Retina (tissue), 1 donor: ENCODE results near the gene NFKBIZ.

ENCODE experiments used
- DNase-seq: peaks from one replicate; pipeline ENCODE4 v3.0.0-alpha.2; 2016

NFKBIZ gene, protein sequence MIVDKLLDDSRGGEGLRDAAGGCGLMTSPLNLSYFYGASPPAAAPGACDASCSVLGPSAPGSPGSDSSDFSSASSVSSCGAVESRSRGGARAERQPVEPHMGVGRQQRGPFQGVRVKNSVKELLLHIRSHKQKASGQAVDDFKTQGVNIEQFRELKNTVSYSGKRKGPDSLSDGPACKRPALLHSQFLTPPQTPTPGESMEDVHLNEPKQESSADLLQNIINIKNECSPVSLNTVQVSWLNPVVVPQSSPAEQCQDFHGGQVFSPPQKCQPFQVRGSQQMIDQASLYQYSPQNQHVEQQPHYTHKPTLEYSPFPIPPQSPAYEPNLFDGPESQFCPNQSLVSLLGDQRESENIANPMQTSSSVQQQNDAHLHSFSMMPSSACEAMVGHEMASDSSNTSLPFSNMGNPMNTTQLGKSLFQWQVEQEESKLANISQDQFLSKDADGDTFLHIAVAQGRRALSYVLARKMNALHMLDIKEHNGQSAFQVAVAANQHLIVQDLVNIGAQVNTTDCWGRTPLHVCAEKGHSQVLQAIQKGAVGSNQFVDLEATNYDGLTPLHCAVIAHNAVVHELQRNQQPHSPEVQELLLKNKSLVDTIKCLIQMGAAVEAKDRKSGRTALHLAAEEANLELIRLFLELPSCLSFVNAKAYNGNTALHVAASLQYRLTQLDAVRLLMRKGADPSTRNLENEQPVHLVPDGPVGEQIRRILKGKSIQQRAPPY

DNA sequence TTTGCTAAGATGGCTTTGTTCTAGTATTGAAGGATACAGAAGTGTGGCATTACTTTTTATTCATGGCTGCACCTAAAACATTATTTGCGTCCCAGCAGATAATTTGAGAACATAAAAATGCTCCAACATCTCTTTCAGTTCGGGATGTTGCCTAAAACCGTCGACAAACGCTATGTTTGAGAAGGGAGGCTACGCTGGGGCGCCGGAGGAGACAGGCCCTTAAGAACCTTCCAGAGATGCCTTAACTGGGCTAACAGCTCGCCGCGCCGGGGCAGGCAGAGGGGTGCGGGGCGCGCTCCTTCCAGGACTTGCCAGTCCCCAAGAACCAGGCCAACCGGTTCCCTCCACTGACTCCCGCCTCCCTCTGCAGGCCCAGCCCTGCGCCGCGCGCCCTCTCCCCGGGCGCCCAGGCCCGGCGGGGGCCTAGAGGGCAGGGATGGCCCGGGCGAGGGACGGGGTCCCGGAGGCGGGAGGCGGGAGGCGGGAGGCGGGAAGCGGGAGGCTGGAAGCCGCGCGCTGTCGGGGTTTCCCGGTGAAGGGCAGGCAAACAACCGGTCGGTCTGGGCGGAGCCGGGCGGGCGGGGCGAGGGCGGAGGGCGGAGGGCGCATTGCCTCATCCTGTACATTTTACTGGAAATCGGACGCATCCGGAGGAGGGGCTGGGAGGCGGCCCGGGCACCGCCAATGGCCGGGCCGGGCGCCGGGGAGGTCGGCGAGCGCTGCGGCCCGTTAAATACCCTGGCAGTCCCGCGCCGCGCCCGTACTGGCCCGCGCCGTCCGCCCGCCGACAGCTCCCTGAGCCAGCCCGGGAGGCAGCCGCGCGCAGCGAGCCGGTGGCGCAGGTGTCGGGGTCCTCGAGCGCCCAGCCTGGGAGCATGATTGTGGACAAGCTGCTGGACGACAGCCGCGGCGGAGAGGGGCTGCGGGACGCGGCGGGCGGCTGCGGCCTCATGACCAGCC is at the start of gene NFKBIZ:
NFKBIZ (plus strand) TSS at position 761 of the 960 bp plus-strand sequence; CDS start at position 876, 115 bp downstream.
- DNase-seq, result peak; percentile 83

DNA sequence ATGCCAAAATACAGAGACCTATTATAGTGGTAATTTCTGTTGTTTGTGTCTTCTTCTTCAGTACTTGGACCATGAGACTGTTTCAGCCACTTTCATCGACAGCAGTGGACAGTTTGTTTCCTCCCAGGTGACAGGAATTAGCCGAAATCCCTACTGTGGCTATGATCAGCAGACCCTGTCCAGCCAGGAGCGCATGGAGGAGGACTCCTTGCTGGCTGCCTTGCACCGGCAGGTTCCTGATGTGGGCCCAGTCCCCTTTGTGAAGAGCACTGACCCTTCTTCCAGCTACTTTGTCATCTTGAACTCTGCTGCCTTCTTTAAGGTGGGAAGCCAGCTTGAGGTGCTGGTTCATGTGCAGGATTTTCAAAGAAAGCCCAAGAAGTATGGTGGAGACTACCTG is 48.1 kb upstream of the NFKBIZ start:
- no peak for DNase-seq

GRCh38 chr3:101802179-101802578 is 47.1 kb upstream of the NFKBIZ start:
- DNase-seq, result no peak

DNA sequence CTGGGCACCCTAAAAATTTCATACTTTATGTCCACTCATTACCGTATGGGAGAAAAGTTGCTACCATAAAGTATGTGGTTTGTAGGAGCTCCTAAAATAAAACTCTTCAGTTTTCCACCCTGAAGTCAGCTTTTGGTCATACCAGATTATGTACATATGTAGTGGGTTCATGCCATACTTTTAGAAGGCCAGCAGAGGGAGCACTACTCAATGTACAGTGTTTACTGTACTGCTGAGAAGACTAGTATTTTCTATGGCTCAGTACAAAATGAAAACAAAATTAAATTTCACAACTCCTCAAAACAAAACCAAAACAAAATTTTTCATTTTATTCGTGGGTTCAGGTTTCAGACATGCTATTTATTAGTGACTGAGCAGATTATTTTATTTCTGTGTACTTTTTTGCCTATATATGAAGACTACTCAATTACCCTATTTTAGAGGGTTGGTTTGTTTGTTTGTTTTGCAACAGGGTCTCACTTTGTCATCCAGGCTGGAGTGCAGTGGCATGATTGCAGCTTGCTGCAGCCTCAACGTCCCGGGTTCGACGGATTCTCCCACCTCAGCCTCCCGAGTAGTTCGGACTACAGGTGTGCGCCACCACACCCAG is 46.0 kb upstream of the NFKBIZ start:
- peak; percentile 27 for DNase-seq

GRCh38 chr3:101803939-101804338 is 45.4 kb upstream of the NFKBIZ start:
- no peak for DNase-seq

GRCh38 chr3:101806491-101806890 is 42.8 kb upstream of the NFKBIZ start:
- no peak for DNase-seq

DNA sequence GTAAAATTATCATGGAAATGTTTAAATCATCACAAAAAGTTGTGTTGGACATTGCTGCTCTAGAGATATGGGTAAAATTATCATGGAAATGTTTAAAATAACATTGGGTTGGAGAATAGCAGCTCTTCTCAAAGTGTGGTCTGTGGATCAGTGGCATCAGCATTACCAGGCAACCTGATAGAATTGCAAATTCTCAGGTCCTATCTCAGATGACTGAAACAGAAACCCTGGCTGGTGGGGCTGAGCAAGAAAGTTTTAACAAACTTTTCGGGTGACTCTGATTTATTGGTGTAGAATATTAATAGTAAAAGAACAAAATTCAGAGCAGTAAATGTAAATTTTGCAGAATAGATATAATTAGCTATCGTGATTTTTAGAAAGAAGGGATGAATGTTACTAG is 41.4 kb upstream of the NFKBIZ start:
- DNase-seq, result no peak

- peak; percentile 15 for DNase-seq
These were observed 39.9 kb upstream of the NFKBIZ start for GRCh38 chr3:101809178-101810021.

GRCh38 chr3:101810022-101810418 is 39.3 kb upstream of the NFKBIZ start:
- DNase-seq, result no peak

- DNase-seq, result no peak
These were observed 37.4 kb upstream of the NFKBIZ start for GRCh38 chr3:101811875-101812274.

DNA sequence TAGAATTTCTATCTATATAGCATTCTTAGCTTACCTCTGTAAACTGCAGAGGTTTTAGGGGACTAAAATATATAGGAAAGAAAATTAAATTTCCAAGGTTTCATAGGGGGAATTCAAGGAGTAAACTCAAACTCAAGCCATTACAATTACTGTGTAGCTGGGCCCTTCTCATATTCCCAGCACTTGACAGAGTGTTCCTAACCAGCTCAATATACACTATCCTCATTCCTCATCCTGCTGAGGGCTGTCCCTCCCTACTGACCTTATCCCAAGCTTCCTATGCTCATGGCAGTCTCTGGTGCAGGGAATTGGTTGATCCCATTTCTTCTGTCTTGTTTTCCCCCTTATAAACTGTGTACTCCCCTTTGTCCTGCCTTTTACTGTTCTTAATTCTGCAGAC is 36.4 kb upstream of the NFKBIZ start:
- no peak for DNase-seq

GRCh38 chr3:101813817-101814440 is 35.4 kb upstream of the NFKBIZ start:
- DNase-seq, result no peak

DNA sequence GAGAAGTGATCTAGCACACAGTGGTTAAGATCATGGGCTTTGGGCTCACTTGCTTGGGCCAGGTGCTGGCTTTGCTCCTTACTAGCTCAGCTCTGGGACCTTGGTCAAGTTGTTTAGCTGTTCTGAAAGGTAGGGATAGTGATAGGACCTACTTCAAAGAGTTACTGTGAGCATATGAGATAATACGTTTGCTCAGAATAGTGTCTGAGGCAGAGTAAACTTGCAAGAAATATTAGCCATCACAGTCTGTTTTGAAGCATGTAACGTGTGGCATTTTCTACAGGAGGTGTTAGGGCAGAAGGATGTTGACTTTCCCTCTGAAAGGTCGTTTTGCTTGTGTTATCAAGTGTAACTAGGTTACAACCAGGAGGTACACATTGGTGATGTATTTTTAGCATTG is 34.5 kb upstream of the NFKBIZ start:
- no peak for DNase-seq

GRCh38 chr3:101816215-101817149 is 32.8 kb upstream of the NFKBIZ start:
- DNase-seq, result no peak

DNA sequence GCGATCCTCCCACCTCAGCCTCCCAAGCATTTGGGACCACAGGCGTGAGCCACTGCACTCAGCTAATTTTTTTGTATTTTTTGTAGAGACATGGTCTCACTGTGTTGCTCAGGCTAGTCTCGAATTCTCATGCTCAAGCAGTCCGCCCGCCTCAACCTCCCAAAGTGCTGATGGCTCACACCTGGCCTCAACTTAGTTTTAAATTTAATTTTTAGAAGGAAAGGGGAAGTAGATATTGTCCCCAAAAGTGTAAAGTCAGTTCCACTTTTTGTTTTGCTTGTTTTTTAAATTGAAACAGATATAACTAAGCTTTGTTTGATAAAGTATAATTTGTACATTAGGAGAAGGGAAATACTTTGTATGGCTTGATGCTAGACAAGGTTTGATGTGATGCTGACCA is 31.3 kb upstream of the NFKBIZ start:
- DNase-seq, result no peak

DNA sequence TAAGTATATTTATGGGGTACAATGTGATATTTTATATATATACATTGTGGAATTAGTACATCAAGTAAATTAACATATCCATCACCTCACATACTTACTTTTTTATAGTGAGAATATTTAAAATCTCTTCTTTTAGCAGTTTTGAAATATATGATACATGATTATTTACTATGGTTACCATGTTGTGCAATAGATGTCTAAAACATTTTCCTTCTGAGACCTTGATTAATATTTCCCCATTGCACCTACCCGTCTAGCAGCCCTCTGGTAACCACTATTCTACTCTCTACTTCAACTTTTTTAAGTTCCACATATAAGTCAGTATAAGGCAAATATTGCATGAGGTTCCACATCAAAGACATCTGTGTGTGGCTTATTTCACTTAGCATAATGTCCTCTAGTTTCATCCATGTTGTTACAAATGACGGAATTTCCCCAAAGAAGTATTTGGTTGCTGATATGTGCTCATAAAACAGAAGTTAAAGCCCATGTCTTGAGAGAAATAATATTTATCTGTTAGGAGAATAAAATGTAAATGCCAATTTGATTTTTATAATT is 29.6 kb upstream of the NFKBIZ start:
- no peak for DNase-seq

DNA sequence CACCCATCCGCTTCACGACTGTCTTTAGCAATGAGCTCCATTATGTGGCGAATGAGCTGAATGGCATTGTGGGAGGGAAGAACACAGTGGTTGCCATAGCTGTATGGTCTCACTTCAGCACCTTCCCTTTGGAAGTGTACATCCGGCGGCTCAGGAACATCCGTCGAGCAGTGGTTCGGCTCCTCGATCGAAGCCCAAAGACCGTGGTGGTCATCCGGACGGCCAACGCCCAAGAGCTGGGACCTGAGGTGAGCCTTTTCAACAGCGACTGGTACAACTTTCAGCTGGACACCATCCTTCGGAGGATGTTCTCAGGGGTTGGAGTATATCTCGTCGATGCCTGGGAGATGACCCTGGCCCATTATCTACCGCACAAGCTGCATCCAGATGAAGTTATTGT is 27.8 kb upstream of the NFKBIZ start:
- no peak for DNase-seq

- DNase-seq, result no peak
These were observed 25.8 kb upstream of the NFKBIZ start for GRCh38 chr3:101823525-101823924.

GRCh38 chr3:101824702-101825101 is 24.6 kb upstream of the NFKBIZ start:
- DNase-seq, result no peak
